Activated CD4-positive, CD25-positive, alpha-beta regulatory T cell treated with anti-CD3 and anti-CD28 coated beads, Interleukin-2, amount 50 U/mL, for 72 hours (primary cell): ENCODE results near the gene ORM2.
"Not testable (repeated sequence)": the region's sequence is repeated elsewhere in the genome, so short reads cannot be mapped to it uniquely, and the experiment has no call there.

Experiments
- DNase-seq: peaks from one replicate; pipeline ENCODE4 v3.0.0; 2021

The ORM2 gene

DNA sequence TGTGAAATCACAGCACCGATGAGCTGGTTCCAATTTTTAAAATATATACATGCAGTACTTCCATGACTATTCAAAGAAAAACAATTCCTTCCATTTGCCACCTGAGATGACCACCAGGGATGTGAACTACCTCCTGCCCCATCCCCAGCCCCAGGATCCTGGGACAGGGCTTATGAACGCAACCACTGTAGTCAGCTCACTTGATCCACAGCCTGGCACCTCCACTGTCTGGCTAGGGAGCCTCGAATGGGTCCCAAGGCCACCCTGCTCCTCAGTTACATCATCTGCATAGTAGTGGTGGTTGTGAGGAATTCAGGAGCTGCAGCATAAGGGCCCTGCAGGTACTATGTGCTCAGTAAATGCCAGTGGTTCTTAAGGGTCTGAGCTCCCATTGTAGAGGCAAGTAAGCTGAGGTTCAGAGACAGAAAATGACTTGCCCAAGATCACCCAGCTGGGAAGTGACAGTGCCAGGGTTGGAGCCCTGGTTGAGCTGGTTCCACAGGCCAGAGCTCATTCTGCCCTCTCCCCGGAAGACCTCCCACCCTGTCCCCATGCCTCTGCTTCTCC is 2.9 kb downstream of the ORM2 start:
- not testable (repeated sequence) for DNase-seq

DNA sequence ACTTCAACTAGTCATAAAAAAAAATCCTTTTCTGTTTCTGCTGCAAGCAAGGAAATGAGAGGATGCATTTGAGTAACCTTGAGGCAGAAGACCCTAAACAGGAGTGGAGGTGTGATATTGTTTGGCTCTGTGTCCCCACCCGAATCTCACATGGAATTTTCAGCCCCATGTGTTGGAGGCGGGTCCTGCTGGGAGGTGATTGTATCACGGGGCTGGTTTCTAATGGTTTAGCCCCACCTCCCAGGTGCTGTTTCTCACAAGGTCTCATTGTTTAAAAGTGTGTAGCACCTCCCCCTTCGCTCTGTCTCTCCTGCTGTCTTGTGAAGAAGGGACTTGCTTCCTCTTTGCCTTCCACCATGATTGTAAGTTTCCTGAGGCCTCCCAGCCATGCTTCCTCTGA is 4.0 kb downstream of the ORM2 start:
- not testable (repeated sequence) for DNase-seq

DNA sequence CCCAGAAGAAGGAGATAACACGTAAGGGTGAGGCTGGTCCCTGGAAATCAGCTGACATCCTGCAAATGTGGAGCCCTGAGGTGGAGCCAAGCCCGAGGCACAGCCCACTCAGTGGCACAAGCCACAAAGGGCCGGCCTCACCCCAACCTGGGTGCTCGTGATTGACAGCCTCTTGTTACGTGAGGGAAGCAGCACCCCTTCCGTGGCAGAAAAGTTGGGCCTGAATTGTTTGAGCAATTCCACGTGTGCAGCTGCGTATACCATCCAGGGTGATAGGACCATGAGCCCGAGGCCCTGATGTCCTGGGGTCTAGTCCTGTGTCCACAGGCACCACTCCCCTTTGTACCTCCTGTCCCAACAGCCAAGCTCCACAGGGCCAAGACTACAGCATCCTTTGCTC is 4.8 kb downstream of the ORM2 start:
- no peak for DNase-seq

DNA sequence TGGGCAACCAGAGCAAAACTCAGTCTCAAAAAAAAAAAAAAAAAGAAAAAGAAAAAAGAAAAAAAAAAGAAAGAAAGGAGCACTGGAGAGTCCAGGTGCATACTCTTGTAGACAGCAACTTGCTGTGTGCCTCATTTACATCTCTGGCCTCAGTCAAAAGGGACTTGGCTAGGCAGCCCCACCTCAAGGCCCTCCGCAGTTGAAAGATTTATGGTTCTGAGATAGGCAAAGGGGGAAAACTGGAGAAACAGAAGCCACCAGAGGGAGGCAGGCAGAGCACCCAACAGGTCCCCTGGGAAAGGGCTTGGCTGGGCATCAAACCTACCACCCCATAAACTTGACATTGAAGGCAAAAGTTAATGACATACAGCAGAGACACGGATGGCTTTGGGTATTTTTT is 6.1 kb downstream of the ORM2 start:
- no peak for DNase-seq

DNA sequence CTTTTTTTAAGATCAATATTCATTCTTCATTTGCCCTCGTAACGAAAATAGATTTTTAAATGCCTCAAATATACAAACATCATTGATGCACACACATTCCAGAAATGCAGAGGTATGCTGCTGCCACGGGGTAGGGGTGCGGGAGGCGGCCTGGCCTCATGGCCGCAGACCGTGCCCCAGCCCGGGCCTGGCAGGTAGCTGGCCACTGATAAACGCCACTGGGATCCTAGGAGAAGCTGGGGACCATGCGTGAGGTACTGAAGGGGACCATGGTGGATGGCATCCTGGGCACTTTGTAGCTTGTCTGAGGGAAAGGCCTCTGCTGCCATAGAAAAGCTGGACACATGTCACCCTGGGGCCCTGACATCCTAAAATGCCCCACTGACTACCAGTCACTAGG is 6.5 kb downstream of the ORM2 start:
- DNase-seq, result no peak

DNA sequence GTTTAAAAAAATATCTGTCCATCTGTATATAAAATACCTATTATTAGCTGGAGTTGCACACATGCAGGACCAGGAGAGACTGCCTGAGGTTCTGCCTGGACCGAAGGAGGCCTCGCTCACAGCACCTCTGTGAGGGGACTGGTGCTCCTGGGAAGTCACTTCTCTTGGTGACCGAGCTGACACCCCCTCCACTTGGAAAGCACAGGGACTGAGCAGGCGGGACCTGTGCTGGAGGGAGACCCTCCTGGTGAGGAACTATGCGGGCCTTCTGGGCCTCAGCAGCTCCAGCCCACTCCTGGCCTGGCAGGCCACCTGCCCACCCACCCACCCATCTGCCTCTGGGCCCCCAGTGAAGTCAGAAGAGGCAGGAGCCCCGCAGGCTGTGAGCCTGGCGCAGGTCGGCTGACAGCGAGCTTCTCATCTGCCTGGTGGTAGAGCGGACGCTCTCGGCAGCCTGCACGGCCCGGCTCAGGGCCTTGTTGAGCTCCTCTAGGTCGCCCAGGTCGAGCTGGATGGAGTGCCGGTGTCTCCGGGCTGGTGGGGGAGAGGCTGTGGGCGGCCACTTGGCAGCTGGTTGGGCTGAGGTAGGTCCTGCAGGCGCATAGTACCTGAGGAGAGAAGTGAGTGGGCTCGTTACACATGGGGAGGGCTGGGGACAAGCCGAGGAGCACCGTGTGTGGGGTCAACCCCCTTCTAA is 7.2 kb downstream of the ORM2 start:
- no peak for DNase-seq

DNA sequence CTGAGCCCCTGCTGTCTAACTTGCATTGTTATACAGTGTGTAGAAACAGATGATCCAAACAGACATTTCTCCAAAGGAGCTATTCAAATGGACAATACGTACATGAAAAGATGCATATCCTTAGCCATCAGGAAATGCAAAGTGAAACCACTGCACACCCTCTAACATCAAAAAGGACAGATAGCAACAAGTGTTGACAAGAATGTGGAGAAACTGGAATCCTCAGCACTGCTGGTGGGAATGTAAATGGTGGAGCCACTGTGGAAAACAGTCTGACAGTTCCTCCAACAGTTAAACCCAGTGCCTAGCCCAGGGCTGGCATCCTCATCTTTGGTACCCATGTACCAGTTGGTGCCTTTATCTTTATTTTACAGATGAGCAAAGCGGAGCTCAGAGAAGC is 8.5 kb downstream of the ORM2 start:
- no peak for DNase-seq

DNA sequence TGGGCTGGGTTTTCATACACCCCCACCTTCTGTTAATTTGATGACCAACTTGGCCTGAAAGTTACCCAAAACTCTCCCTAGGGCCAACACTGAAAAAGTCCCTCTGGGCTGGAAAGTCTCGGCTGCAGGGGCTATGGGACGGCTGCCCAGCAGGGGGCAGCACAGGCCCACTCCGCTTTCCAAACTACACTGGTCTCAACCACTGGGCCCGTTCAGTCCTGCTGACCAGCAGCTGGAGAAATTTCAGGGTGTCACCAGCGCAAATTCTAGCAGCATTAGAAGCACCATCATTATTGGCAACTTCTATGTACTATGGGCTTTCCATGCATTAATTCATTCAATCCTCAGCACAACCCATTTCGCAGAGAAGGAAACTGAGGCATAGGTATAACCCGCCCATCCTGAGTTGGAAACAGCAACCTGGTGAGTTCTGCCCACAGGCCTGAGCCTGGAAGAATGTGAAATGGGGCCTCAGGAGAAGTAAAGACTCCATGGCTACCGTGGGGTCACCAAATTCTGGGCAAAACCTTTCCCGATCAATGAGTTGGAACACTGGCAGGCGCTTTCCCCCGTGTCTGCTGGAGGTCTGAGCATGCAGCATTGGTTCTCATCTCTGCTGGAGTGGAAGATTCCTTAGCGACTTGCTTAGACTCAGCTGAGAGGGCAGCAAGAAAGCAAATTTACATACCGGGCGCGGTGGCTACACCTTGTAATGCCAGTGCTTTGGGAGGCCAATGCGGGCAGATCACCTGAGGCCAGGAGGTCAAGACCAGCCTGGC is 9.7 kb downstream of the ORM2 start:
- peak; percentile 68 for DNase-seq

DNA sequence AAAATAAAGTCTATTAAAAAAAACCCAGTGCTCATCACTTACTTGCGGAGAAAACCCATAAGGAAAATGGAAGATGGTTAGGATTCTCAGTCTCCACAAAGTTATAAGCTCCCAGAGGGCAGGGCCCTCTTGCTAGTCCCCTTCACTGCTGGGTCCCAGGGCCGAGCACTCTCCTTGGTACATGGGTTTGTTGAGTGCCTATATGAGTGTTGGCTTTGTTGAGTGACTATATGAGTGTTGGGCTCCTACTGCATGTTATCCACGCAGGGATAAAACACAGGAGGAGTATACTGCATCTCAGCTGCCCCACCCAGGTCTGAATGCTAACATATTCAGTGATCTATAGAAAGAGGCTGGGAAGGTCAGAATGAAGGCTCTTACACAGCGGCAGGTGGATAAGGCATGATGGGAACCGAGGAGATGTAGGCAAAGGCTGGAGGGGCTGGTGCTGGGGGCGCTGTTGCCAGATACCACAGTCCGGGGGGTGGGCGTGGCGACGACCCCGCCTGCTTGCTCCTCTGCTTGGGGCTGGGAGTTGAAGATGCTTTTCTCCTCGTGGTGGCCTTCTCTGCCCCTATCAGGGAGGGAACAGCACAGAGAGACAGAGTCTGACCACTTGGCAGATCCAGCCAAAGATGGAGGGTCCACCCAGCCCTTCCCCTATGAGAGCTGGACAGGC is 11.6 kb downstream of the ORM2 start:
- DNase-seq, result no peak

DNA sequence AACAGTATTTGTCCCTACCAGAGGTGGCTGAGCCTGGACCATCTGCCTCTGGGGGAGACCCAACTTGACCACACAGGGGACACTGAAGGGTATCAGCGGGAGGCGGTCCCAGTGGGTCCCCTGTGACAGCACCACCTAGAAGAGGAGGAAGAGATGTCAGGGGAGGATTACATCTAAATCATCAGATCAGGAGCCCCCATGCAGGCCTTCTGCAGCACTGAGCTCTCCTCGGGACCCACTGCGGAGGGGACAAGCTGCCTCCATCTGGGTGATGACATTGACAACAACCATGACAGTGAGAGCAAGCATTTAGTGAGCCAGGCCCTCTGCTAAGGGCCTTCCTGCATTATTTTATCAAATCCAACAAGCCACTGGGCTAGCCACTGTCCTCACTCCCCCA is 12.3 kb downstream of the ORM2 start:
- DNase-seq, result no peak

DNA sequence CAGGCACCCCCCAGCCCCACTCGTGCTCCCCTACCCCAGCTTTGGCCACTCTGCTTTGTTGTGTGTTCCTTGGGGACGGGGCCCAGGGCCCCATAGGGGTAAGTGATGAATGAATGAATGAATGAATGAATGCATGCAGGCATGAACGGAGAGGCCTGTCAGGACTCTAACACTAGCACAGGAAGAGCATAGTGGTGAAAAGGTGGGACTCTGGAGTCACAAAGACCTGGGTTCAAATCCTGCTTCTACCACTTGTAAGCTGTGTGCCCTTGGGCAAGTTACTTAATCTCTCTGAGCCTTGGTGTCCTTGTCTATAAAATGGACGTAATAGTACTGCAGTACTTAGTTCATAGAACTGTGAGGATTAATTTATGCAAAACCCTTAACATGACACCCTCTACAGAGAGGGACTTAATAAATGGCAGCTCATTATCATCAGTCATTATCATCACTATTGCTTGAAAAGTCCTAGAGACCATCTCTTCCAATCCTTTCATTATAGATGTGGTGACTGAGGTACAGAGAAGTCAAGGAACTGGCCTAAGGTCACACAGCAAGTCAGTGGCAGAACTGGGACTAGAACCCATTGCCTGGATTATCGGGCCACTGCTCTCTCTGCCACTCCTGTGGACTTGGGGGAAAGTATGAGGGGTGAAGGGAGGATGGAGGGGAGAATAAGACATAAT is 13.2 kb downstream of the ORM2 start:
- no peak for DNase-seq

DNA sequence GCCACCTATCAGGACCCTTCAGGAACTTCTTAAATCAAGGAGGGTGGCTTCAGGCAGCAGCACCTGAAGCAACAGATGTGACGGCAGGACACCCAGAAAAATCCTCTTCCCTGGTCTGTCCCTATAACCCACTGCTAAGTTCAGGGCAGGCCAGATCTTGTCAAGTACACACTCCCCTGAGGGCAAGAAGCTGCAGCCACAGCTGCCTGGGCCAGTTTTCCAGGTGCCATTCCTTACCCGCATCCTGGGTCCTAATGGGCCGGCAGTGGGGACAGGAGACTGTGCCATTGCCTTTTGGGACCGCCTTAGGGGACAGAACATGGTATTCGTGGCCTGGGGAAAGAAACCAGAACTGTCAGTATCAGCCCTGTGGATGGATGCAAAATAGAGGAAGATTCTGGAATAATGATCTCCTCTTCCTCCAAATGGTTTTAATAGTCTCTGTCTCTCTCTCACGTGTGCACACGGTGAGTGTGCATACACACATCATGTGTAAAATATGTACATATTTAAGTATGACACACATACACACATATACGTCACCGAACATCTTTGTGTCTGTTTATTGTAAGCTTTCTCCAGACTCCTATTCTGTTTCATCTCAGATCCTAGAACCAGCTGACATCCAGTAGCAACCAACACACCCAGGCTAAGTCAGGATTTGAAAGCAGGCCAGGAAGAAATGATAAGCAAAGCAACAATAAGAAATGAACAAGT is 14.0 kb downstream of the ORM2 start:
- DNase-seq, result no peak

DNA sequence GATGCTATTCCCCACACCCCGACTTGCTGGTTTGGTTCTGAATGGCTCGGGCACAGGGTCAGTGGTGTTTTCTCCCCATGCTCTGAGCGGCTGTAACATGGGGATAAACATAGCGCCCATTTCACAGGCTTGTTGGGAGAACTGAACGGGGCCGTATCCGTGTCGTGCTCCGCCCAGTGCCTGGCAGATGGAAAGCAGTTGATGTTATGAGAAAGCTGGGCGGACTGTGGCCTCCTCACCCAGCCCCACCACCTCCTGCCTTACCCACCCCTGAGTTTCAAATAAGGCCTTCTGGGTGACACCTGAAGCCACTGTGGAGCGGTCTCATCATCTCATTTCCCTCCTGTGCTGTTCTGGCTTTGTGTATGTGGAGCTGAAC is 14.5 kb downstream of the ORM2 start:
- DNase-seq, result no peak

DNA sequence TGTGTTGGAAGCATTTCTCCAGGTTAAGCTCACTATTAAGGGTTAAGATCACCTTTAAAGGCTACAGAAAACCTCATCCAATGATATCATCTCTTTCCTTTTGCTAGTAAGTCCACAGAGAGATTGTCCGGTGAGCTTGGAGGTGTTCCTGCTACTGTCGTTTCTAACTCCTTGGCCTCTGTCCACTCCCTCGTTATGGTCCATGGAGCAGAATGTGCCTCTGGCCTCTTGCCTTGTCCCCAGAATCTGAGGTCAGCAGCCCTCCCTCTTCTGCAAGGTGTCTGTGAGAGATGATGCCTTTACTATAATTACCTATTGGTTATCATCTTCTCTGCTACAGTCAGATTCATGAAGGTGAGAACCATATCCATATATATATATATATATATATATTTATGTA is 15.0 kb downstream of the ORM2 start:
- no peak for DNase-seq

DNA sequence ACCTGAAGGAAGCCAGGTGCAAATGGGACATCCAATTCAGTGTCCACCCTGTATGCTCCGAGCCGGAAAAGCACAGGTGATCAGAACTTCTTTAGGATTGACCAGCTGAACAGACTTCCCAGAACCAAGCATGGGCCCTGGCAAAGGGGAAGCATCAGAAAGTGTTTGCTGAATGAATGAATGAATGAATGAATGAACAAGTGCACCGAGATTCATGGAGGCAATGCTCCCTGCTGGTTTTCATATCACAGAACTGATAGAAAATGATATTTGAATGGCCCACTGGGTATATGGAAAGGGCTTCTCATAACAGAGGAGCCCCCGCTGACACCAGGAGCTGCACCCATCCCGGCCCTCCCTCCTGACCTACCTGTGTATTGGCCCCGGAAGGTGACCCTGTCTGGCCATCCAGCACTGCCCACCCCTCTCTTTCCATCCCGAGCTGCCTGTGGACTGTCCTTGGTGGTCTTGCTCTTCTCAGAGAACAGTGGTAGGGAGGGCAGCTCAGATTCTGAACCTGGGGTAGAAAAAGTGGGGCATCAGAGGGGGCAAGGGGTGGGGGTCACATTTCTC is 15.9 kb downstream of the ORM2 start:
- DNase-seq, result no peak

DNA sequence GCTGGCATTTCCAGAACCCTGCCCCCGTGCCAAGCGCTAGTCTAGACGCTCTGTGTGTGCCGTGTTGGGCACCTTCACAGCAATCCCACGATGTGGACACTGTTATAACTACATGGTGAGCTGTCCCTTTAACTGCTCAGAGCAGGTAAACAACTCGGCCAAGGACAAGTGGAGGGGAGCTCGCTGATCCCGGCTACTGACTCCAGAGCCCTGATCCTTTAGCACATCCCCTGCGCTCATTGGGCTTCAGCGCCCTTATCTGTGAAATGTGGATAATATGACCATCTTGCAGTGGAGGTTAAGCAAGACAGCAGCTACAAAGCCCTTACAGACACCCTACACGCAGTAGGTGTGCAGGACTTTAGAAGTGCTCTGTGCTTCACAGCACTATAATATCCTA is 16.5 kb downstream of the ORM2 start:
- no peak for DNase-seq

DNA sequence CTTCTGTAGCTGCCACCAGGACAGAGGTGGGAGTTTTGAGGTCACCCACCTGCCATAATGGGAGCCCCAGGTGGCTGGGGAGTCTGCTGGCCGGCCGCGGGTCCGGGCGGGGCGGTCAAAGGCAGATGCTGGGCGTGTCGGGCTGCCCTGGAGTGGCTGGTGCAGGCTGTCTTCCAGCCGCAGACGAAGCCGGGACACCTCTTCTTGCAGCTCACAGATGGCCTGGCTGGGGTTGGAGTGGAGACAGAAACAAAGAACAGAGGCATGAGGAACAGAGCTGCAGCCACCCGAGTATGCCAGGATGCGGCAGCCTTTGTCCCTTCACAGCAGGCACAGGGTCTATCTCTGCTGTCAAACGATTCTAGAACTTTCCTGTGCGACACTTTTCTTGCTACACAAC is 18.0 kb downstream of the ORM2 start:
- DNase-seq, result no peak

DNA sequence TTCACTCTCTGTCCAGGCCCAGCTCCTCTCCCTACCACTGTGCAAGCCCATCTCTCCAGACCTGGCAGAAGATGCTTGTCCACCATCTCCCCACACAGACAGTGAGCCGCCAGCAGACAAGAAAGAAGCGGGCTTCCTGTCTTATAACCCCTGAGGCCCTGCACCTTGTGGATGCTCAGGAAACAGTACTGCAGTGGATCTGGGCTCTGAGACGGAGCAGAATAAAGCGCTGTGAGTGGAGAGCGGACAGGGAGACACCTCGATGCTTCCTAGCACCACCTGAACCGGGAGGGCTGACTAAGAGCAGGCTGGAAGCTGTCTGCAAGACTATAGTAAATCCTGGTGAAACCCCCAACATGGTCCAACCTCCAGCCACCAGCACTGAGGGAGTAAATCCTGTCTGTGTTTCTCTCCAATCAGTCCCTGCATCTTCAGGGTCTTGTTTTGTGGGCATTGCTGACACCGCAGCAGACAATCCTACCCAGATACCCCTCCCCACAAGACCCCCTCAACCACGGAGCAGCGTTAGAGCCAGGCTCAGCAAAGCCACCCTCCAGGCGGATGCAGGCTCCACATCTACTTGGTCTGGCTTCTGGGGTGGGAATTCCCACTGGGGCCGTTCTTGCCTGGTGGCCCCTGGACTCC is 18.7 kb downstream of the ORM2 start:
- no peak for DNase-seq

DNA sequence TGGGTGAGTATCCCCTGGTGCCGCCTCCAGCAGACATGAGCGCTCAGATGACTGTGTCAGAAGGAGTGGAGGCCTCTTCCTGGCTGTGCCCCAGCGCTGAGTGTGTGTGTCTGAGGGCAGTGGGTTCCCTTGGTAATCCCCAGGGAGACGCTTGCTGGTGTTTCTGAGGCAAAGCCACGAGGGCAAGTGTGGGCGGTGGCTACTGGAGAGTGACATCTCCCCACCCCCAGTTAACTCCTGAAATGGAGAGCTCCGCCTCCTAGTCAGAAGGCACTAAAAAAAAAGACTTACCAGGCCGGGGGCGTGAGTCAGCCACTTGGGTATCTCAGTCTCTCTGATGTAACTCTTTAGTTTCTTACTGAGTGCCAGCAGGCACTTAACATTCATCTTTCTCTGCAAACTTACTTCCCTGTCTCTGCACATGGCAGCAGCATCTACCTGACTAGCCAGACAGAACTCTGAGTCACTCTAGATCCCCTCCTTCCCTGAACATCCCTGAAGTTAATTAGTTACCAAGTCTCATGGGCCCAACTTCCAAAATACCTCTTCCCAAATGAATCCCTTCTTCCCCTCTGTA is 19.3 kb downstream of the ORM2 start:
- peak; percentile 77 for DNase-seq

DNA sequence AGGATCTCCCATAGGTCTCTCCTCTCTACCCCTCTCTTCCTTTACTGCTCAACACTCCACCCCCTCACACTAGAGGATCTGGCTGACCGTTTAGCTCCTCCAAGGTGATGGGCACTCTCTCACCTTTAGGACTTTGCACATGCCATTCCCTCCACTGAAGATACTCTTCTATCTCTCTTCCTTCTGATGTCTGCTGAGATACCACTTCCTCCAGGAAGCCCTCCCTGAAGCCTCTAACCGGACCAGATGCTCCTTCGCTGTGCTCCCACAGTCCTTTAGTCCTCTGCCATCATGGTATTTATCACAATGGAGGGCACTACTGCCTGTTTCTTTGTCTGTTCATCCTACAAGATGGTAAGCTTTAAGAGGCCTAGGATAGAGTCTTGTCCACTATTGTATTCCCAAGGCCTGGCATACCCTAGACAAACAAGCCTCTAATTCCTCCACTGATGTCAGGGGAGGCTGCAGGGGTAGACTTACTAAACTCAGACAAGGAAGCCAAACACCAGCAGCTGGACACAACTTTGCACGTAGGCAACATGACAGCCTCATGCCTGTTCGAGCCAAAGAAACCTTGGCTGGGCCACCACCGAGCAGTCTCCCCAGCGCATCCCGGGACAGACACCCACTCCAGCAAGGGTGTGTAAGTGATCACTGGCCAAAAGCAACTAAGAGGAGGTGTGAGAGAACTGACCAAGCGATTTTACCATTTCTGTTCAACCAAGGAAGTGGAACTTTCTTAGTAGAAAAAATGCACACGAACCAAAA is 20.2 kb downstream of the ORM2 start:
- DNase-seq, result no peak
